Measurements from ENCODE around the gene GMCL1. TPM values are rescaled to one million over a fixed set of nuclear protein-coding genes. Genes with fewer than 3 reads are reported as not detected.
A peak's percentile ranks its signal among the peaks of the same experiment; 100 is the strongest.

Gene GMCL1
- total and polyA plus RNA-seq, 2 of the 13 experiments (the other 11 are each of a cell fraction or from before 2014, with no cell fraction given), result 18.7 to 24.0 TPM

GRCh38 chr2:69781321-69782248 is 47.9 kb upstream of the GMCL1 start (continued):
- TF ChIP-seq ZFP91 (CRISPR knock-in tag; IDR thresholded peaks at IDR 0.05; ENCODE audit: borderline replicate concordance) (no peak), CREBL2 (CRISPR knock-in tag; IDR thresholded peaks at IDR 0.05; ENCODE audit: borderline replicate concordance) (no peak), KLF13 (CRISPR knock-in tag; IDR thresholded peaks at IDR 0.05) (no peak), TBP (CRISPR knock-in tag; IDR thresholded peaks at IDR 0.05) (no peak), PLRG1 (conservative IDR thresholded peaks at IDR 0.05) (no peak), ZNF768 (CRISPR knock-in tag; IDR thresholded peaks at IDR 0.05) (no peak), ZKSCAN8 (CRISPR knock-in tag; IDR thresholded peaks at IDR 0.05; ENCODE audit: borderline replicate concordance) (peak; percentile 87), ZNF20 (CRISPR knock-in tag; IDR thresholded peaks at IDR 0.05) (no peak), SAP130 (CRISPR knock-in tag; IDR thresholded peaks at IDR 0.05; ENCODE audit: low read depth) (peak; percentile 96), FOXC1 (CRISPR knock-in tag; IDR thresholded peaks at IDR 0.05; ENCODE audit: borderline replicate concordance) (peak; percentile 46; the same call in 1 of the 2 replicates), ZNF33B (CRISPR knock-in tag; IDR thresholded peaks at IDR 0.05) (no peak; the same call in 1 of the 2 replicates), GATA4 (IDR thresholded peaks at IDR 0.05; ENCODE audit: borderline replicate concordance, low read depth) (peak; percentile 87), ZNF670 (CRISPR knock-in tag; IDR thresholded peaks at IDR 0.05; ENCODE audit: borderline replicate concordance) (peak; percentile 70; the same call in 1 of the 2 replicates), TAF15 (IDR thresholded peaks at IDR 0.05; ENCODE audit: low read depth, low read length, poor library complexity, severe bottlenecking) (no peak), ZNF292 (CRISPR knock-in tag; IDR thresholded peaks at IDR 0.05; ENCODE audit: borderline replicate concordance, low read depth) (no peak), TOPORS (CRISPR knock-in tag; IDR thresholded peaks at IDR 0.05) (peak; percentile 69), ZSCAN20 (CRISPR knock-in tag; IDR thresholded peaks at IDR 0.05; ENCODE audit: borderline replicate concordance) (0 out of 2 replicates have a peak, but pooled peaks have one; percentile 20), SALL2 (CRISPR knock-in tag; IDR thresholded peaks at IDR 0.05) (0 out of 2 replicates have a peak, but pooled peaks have one; percentile 56), ZFP82 (CRISPR knock-in tag; IDR thresholded peaks at IDR 0.05; ENCODE audit: borderline replicate concordance) (no peak), NONO (IDR thresholded peaks at IDR 0.05) (no peak), NONO (CRISPR knock-in tag; conservative IDR thresholded peaks at IDR 0.05) (peak; percentile 93), TSC22D2 (CRISPR knock-in tag; IDR thresholded peaks at IDR 0.05; ENCODE audit: borderline replicate concordance) (peak; percentile 76; the same call in 1 of the 2 replicates)
- TF ChIP-seq, protein P1, sequence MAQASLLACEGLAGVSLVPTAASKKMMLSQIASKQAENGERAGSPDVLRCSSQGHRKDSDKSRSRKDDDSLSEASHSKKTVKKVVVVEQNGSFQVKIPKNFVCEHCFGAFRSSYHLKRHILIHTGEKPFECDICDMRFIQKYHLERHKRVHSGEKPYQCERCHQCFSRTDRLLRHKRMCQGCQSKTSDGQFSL (CRISPR knock-in tag; IDR thresholded peaks at IDR 0.05), result no peak
- TF ChIP-seq, protein P2, sequence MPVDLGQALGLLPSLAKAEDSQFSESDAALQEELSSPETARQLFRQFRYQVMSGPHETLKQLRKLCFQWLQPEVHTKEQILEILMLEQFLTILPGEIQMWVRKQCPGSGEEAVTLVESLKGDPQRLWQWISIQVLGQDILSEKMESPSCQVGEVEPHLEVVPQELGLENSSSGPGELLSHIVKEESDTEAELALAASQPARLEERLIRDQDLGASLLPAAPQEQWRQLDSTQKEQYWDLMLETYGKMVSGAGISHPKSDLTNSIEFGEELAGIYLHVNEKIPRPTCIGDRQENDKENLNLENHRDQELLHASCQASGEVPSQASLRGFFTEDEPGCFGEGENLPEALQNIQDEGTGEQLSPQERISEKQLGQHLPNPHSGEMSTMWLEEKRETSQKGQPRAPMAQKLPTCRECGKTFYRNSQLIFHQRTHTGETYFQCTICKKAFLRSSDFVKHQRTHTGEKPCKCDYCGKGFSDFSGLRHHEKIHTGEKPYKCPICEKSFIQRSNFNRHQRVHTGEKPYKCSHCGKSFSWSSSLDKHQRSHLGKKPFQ (CRISPR knock-in tag; IDR thresholded peaks at IDR 0.05; ENCODE audit: insufficient replicate concordance), result no peak
- TF ChIP-seq, protein P3, sequence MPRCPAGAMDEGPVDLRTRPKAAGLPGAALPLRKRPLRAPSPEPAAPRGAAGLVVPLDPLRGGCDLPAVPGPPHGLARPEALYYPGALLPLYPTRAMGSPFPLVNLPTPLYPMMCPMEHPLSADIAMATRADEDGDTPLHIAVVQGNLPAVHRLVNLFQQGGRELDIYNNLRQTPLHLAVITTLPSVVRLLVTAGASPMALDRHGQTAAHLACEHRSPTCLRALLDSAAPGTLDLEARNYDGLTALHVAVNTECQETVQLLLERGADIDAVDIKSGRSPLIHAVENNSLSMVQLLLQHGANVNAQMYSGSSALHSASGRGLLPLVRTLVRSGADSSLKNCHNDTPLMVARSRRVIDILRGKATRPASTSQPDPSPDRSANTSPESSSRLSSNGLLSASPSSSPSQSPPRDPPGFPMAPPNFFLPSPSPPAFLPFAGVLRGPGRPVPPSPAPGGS (CRISPR knock-in tag; IDR thresholded peaks at IDR 0.05), result 0 out of 2 replicates have a peak, but pooled peaks have one; percentile 34
